Inferior parietal cortex (tissue), 1 donor: ENCODE data around the gene DARS2.
"Not testable (repeated sequence)": the region's sequence is repeated elsewhere in the genome, so short reads cannot be mapped to it uniquely, and the experiment has no call there.

ENCODE experiments used
- DNase-seq: peaks from one replicate; pipeline ENCODE4 v3.0.0-alpha.2; 2016; ENCODE audit errors: extremely low spot score

Gene DARS2

GRCh38 chr1:173861731-173862145 is 37.3 kb downstream of the DARS2 start:
- DNase-seq = no peak

GRCh38 chr1:173862146-173862768 is 37.8 kb downstream of the DARS2 start:
- not testable (repeated sequence) for DNase-seq

GRCh38 chr1:173862769-173863223 is 38.3 kb downstream of the DARS2 start:
- no peak for DNase-seq

GRCh38 chr1:173863224-173864161 is 39.0 kb downstream of the DARS2 start:
- no peak for DNase-seq

- no peak for DNase-seq
Measured at GRCh38 chr1:173864179-173864867, 39.9 kb downstream of the DARS2 start.

- no peak for DNase-seq
Measured at GRCh38 chr1:173865468-173866164, 41.1 kb downstream of the DARS2 start.

- DNase-seq = no peak
Measured at GRCh38 chr1:173866413-173867115, 42.1 kb downstream of the DARS2 start.

GRCh38 chr1:173867141-173867752 is 42.8 kb downstream of the DARS2 start:
- no peak for DNase-seq

GRCh38 chr1:173867753-173868265 is 43.3 kb downstream of the DARS2 start, which contains the start of gene GAS5:
GAS5 (minus strand) TSS chr1:173867989.
- peak; percentile 97 for DNase-seq

GRCh38 chr1:173868266-173869020 is 44.0 kb downstream of the DARS2 start, which contains the start of gene ZBTB37:
ZBTB37 (plus strand) TSS chr1:173868380; CDS start chr1:173870226, 1,846 bp downstream.
- DNase-seq = peak; percentile 44

- no peak for DNase-seq
Measured at GRCh38 chr1:173869021-173869359, 44.5 kb downstream of the DARS2 start.

GRCh38 chr1:173870252-173871075 is 46.0 kb downstream of the DARS2 start:
- DNase-seq = peak; percentile 60

- no peak for DNase-seq
Measured at GRCh38 chr1:173871091-173871490, 46.6 kb downstream of the DARS2 start.

- DNase-seq = no peak
Measured at GRCh38 chr1:173871500-173871899, 47.0 kb downstream of the DARS2 start.

- no peak for DNase-seq
Measured at GRCh38 chr1:173876732-173877131, 52.3 kb downstream of the DARS2 start.

- no peak for DNase-seq
Measured at GRCh38 chr1:173878251-173878650, 53.8 kb downstream of the DARS2 start.

- not testable (repeated sequence) for DNase-seq
Measured at GRCh38 chr1:173881117-173881516, 56.6 kb downstream of the DARS2 start.

GRCh38 chr1:173884701-173885100 is 60.2 kb downstream of the DARS2 start:
- DNase-seq = no peak
